ENCODE measurements around the gene TEKT2. TPM values are rescaled to one million over a fixed set of nuclear protein-coding genes. Genes with fewer than 3 reads are reported as not detected.

The TEKT2 gene
- total RNA-seq, 6 donors from 2014 or later, result 0.69 to 24.3 (median 8.1) TPM

GRCh38 chr1:36081926-36082485, 1.9 kb upstream of the TEKT2 start:
- TF ChIP-seq POLR2AphosphoS5 (IDR thresholded peaks at IDR 0.05) (no peak), POLR2A (IDR thresholded peaks at IDR 0.05) (no peak), EP300 (IDR thresholded peaks at IDR 0.05) (no peak), CTCF (IDR thresholded peaks at IDR 0.05) (no peak)
- ATAC-seq (ENCODE audit: low FRiP score in 2 of 2) (no peak), DNase-seq (no peak)
- peaks cover 10 to 14% (median 12%) of the 10 kb centered on the region in 4 donors for H3K4me1 ChIP-seq
- WGBS, 2 donors, result 68 to 75% methylated on average over 3 of the region's 3 CpGs
- H3K27ac ChIP-seq, result no peak overlapping the region
- H3K9me3 ChIP-seq, result no peaks in the 10 kb centered on the region
- peaks cover 0 to 6% (median 2%) of the 10 kb centered on the region in 4 donors for H3K27me3 ChIP-seq
- H3K36me3 ChIP-seq, result no peaks in the 10 kb centered on the region
- H3K4me3 ChIP-seq, result no peak overlapping the region

- Histone ChIP-seq H3K4me3 (no peak overlapping the region), H3K9me3 (no peaks in the 10 kb centered on the region), H3K27me3 (peaks cover 0 to 6% (median 2%) of the 10 kb centered on the region in 4 donors), H3K4me1 (peaks cover 11 to 17% (median 14%) of the 10 kb centered on the region in 4 donors), H3K27ac (no peak overlapping the region), H3K36me3 (no peaks in the 10 kb centered on the region)
- ATAC-seq (ENCODE audit: low FRiP score in 2 of 2) (no peak), DNase-seq (no peak)
- WGBS, 2 donors, result 89 to 93% methylated on average over 13 of the region's 13 CpGs
- TF ChIP-seq CTCF (IDR thresholded peaks at IDR 0.05), result no peak
- TF ChIP-seq POLR2AphosphoS5 (IDR thresholded peaks at IDR 0.05), result no peak
- TF ChIP-seq EP300 (IDR thresholded peaks at IDR 0.05), result no peak
- no peak for TF ChIP-seq POLR2A (IDR thresholded peaks at IDR 0.05)
Measured at GRCh38 chr1:36083219-36083618, 675 bp upstream of the TEKT2 start.

- peak in 1 of 2 donors; percentile 60 for DNase-seq
- Histone ChIP-seq H3K36me3 (no peaks in the 10 kb centered on the region), H3K9me3 (no peaks in the 10 kb centered on the region), H3K4me1 (peaks cover 17 to 25% (median 21%) of the 10 kb centered on the region in 4 donors), H3K27ac (no peak overlapping the region), H3K27me3 (peaks cover 0 to 6% (median 2%) of the 10 kb centered on the region in 4 donors), H3K4me3 (peak overlapping the region in 3 of 4 donors; percentile 42 to 57 (median 54))
- WGBS, 2 donors, result 51 to 54% methylated on average over 19 of the region's 19 CpGs
- no peak for ATAC-seq (ENCODE audit: low FRiP score in 2 of 2)
- no peak for TF ChIP-seq EP300 (IDR thresholded peaks at IDR 0.05)
- TF ChIP-seq POLR2AphosphoS5 (IDR thresholded peaks at IDR 0.05), result no peak
- peak in 1 of 6 experiments; percentile 5 for TF ChIP-seq CTCF (IDR thresholded peaks at IDR 0.05)
- TF ChIP-seq POLR2A (IDR thresholded peaks at IDR 0.05), result no peak
Measured at GRCh38 chr1:36084497-36085115, 712 bp downstream of the TEKT2 start.

GRCh38 chr1:36085126-36085525, 1.2 kb downstream of the TEKT2 start:
- WGBS, 2 donors, result 87 to 97% methylated on average over 9 of the region's 9 CpGs
- peaks cover 0 to 6% (median 2%) of the 10 kb centered on the region in 4 donors for H3K27me3 ChIP-seq
- no peak overlapping the region for H3K4me3 ChIP-seq
- no peak for DNase-seq
- no peaks in the 10 kb centered on the region for H3K9me3 ChIP-seq
- H3K27ac ChIP-seq, result no peak overlapping the region
- peaks cover 23 to 31% (median 26%) of the 10 kb centered on the region in 4 donors for H3K4me1 ChIP-seq
- no peak for TF ChIP-seq CTCF (IDR thresholded peaks at IDR 0.05)
- TF ChIP-seq EP300 (IDR thresholded peaks at IDR 0.05), result no peak
- TF ChIP-seq POLR2AphosphoS5 (IDR thresholded peaks at IDR 0.05), result no peak
- no peak for TF ChIP-seq POLR2A (IDR thresholded peaks at IDR 0.05)
- H3K36me3 ChIP-seq, result peaks cover 0 to under 1% (median 0%) of the 10 kb centered on the region in 4 donors
- ATAC-seq (ENCODE audit: low FRiP score in 2 of 2), result no peak
